T follicular helper cell (primary cell): Measurements from ENCODE around the gene SATB2.

Experiments used
- DNase-seq: peaks from one replicate; pipeline ENCODE4 v3.0.0-alpha.2; 2020; ENCODE audit warnings: low read depth

Gene SATB2

GRCh38 chr2:199452260-199452990, 5.3 kb downstream of the SATB2 start:
- no peak for DNase-seq

GRCh38 chr2:199449956-199450355, 7.8 kb downstream of the SATB2 start:
- no peak for DNase-seq

DNA sequence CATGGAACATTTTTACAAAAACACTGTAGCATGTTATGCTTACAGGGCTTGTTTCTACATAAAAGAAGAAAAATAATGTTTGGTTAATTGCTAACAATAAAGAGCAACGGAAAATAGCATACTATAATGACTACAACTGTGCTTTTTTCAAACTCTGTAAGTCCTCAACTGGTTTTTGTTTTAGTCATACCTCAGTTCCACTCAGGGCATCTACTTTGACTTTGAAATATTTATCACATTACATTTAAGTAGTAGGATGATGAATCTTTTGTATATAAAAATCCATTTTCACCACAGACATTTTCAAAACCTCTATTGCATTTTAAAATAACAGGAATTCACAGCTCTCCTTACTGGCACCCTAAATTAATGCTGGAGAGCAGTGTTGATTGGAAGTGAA, 8.3 kb downstream of the SATB2 start:
- DNase-seq: no peak

- DNase-seq: no peak
Observed at GRCh38 chr2:199446996-199447576, 10.7 kb downstream of the SATB2 start.

- DNase-seq: no peak
Observed at GRCh38 chr2:199444749-199445148, 13.0 kb downstream of the SATB2 start.

GRCh38 chr2:199443589-199444130, 14.1 kb downstream of the SATB2 start:
- DNase-seq: no peak

GRCh38 chr2:199442173-199442572, 15.6 kb downstream of the SATB2 start:
- no peak for DNase-seq

- DNase-seq: no peak
Observed at GRCh38 chr2:199441759-199442158, 16.0 kb downstream of the SATB2 start.

- DNase-seq: no peak
Observed at GRCh38 chr2:199440118-199440517, 17.6 kb downstream of the SATB2 start.

- no peak for DNase-seq
Observed at GRCh38 chr2:199439542-199439941, 18.2 kb downstream of the SATB2 start.

DNA sequence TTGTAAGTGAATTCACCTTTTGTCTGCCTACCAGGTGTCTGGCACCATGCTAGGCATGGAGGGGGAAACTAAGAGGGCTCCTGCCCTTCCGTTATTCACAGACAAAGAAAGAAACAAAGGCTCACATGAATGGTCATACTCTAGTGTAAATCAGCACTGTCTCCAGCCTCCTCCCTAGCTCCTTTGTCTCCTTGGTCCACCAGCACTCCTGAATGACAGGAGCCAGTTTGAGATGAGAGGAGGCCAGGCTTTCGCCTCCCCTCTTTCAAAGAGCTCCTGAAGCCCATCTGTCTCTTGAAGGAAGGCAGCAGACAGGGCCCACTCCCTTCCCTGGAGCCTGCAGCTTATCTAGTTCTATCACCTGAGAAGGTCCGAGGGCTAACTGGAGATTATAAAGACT, 18.7 kb downstream of the SATB2 start:
- no peak for DNase-seq

GRCh38 chr2:199434555-199434954, 23.2 kb downstream of the SATB2 start:
- no peak for DNase-seq

DNA sequence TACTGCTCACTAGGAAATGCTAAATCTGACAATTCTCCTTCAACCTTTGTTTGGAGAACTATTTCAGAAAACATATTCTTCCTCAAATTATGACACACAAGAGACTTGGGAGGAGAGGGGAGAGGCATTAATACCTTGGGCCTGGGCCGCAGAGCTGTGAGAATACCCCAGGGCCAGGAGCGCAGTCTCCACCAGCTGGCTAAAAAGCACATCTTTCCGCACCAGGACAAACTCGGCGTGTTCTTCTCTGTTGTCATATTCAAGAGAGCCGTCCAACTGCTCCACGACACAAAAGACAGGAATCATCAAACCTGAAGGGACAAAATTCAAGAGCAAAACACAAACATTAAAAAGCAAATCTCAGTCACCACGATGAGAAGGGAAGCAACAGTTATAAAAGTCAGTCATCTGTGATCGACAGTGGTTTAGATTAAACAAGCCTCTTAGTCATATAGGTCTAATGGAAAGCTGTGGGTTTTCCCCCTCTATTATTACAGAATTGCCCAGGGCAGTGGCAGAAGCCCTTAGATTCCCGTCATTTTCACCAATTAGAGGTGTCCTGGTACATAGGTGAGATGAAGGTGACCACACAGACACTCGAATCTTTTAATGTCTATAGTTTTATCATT, 24.4 kb downstream of the SATB2 start:
- no peak for DNase-seq

- DNase-seq: no peak
Observed at GRCh38 chr2:199431746-199432213, 26.0 kb downstream of the SATB2 start.

DNA sequence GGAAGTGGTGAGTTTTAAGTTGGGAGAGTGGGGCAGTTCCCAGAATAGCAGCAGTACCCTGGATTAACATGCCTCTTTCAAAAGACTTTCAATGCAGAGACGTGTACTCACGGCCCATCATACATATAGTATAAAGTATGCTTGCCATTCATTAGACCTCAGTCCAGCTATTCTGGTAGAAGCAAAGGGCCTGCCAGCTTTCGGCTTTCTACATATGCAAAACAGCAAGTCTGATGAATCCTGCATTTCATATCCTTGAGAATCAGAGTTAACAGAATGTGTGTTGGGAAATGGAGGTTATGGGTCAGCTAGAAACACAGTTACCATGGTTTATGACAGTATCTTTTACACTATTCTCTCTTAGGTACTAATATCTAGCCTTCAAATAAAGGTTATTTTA, 27.5 kb downstream of the SATB2 start:
- no peak for DNase-seq

- no peak for DNase-seq
Observed at GRCh38 chr2:199428291-199428690, 29.4 kb downstream of the SATB2 start.

DNA sequence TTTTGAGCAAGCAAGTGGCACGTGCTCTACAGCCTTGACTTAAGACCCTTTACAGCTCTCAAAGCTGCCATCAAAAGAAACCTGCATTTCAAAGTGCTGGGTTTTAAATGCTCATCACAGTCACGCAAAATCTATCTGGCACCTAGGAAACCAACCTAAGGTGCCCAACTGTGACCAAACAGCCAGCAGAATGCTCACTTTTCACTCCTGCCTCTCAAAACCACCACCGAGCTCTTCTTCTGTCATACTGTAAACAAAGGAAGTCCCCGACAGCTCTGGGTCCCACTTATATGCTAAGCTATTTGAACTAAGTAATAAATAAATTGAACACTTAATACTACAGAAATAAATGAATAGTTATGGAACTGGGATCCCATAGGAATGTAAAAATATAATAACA, 33.6 kb downstream of the SATB2 start:
- no peak for DNase-seq

DNA sequence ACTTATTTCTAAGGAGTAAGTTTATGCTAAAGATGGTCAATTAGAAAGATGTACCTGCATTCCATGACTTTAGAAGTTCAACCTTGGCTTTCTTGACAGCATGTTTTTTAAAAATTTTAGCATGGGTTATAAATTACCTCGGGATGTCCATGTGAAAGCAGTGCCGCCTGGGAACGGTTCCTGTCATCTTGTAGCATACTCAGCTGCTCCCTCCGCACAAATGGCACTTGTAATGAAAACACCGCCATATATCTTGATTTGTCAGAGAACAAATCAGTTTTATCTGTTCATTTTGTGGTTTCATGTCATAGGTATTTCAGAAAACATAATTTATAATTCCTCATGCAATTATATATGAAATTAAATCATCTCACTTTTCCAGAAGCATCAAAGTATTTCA, 38.3 kb downstream of the SATB2 start:
- no peak for DNase-seq

GRCh38 chr2:199414465-199414864, 43.3 kb downstream of the SATB2 start:
- DNase-seq: no peak

DNA sequence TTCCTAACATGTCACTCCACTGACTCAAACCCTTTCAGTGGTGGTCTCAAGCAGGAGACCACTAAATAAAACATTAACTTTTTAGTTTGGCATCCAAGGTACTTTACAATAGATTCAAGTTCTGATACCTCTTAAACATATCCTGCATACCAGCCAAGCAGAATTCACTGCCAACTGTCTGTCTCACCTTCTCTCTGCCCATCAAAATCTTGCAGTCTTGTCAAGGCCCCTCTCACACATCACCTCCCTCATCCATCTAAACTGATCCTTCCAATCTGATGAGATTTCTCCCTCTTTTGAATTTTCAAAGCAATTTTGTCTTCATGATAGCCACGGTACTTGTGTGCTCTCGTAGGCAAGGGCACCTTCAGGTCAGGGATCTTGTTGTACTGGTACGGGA, 43.7 kb downstream of the SATB2 start:
- DNase-seq: no peak

DNA sequence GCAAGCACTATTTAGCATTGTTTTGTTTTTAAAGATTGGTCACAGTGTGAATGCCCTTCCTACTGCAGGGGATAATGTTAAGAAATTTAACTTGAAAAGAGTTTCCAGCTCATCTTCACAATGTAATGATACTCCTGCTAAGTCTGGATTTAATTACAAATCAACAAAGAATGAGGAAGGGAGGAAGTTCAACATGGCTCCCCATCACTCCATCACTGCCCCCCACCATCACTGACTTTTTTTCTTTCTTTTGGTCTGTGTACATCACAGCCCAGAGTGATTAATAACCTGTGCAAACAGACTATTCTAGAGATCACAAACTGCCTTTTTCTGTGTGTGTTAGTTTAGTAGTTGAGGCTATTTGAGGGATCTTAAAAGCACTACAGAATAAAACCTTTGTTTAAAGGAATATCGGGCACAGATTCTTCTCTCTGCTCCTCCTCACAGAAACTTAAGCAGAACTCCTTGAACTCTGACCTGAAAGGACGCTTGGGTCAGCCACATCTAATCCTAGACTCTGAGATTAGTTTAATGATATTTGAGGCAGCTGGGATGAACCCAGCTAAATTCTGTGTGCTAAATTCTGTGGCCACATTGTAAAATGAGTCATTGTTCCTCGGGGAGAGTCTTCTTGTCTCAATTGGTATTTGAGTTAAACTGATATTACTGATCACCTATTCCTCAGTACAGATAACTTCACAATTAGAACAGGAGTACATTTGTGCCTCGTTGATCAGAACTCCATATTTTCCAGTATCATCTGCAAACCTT, 47.8 kb downstream of the SATB2 start:
- no peak for DNase-seq

- no peak for DNase-seq
Observed at GRCh38 chr2:199407421-199407820, 50.3 kb downstream of the SATB2 start.
